HG03469 (cell line): ENCODE data around the gene TESK1.

ENCODE experiments used
- ATAC-seq: cut with Tn5 transposase; IDR thresholded peaks from one replicate; pipeline ENCODE4 v1.9.1; 2021; ENCODE audit warnings: mild to moderate bottlenecking, moderate library complexity, moderate number of reproducible peaks; ENCODE audit not compliant: unreplicated experiment

Gene TESK1

DNA sequence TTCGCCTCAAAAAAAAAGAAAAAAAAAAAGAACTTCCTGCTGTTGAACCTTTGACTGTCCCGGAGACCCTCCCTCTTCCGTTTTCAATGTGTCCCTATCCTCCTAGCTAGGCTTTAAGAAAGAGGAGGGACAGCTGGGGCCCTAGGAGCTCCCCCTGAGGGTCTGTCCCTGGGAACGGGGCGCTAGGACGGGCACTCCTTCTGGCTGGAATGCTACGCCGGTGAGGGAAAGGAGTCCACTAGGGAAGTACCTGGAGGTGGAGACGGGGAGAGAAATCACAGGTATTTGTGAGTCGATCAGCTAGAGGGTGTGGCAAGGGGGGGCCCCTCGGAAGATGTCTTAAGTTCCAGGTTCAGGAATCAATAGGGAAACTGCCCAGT lies 41.1 kb downstream of the TESK1 start:
- ATAC-seq = no peak

DNA sequence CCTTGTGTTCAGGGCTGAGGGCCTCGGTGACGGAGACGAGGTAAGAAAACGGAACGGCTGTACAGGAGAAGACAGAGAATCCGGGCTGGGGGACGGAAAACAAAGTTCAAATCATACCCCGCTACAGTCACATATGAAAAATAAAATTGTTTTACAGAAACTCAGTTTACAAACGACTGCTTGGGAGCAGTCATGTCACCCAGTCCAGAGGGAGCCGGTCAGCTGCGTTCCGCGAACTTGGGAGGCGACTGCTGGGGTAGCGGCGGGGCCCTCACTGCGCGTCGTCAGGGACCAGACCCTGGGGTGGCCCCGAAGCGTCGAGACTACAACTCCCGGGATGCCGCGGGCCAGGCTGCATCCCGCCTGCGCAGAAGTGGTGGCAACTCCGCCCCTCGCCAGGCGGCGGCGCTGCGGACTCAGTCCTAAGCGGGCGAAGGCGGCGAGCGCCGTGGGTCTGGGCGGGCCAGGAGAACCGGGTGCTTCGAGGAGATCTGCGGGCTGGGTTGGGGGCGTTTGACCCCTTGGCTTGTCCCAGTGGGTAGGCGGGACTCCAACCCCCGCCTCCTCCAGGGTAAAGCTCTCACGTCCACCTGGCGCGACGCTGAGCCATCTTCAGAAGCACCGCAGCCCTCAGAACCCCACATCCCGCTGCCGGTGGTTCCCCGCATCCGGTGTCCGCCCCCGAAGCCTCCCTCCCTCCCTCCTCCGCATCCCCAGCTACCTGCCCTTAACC lies 41.6 kb downstream of the TESK1 start:
- peak; percentile 62 for ATAC-seq

DNA sequence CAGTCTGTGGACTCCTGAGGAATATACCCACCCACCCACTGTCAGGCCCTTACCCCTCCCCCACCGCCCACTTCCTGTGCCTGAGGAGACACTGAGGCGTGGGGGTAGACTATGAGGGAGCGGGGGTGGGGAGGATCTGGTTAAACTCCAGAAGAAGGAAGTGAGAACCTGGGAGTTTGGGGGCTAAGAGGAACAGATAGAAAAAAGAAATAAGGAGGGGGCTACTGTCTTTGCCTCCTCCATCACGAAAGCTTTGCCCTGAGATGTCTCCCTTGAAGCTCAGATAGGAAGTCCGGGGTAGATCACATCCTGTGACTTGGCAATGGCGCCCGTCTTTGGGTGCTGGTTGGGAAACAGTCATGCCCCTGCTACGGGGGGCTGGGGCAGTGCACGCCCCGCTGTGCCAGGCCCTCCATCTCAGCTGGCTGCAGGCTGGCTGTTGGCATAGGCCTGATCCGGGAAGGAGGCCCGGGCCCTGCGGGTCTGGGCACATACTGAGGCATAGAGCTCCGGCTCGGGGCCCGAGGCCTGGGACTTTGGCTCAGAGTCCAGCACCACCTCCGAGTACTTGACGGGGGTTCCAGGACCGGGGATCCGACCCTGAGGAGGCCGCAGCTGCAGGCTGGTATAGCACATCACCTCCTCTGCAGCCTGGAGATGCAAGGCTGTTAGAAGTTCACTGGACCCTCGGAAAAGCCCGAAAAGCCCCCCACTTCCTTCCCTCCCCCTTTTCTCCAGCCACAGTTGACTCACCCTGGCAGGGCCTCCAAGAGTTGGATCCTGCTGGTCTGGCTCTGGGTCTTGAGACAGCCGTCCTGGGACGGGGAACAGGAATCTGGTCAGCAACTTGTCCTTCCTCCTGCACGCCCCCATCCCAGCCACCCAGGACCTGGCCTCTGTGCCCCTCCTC lies 44.6 kb downstream of the TESK1 start:
- ATAC-seq = no peak

DNA sequence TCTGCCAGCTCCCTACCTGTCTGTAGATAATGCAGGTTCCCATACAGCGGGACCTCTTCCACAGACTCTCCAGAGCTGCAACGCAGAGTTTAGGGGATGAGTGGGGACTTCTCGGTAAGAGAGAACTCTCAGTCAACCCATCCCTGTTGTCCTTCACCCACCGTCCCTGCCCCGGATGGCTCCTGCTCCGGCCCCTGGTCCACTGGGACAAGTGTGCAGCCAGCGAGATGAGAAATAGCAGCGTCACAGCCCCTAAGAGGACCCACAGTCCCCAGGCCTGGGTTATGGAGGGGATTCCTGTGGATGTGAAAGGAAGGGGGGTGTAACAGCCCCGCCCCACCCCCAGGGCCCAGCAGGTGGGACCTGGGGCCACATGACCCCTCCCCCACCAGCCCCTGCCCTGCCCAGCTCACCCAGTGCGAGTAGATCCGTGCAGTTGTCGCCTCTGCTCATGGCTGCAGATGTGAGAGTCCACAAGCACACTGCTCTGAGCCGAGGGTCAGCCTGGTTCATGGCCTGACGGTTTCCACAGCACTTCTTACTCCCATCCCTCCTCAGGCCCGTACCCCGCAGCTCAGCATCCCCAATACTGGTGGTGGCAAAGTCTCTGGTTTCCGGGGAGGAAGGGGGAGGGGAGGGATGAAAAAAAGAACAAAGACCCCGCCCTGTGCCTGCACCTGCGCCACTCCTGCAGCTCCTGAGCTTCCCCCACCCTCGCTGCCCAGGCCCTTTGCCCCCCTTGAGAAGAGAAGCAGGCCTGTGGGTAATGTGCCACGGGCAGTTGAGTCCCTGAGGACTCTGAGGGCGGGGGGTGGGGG lies 45.5 kb downstream of the TESK1 start, which contains the start of gene SIT1:
TSS of gene SIT1 (minus strand) at position 591 of the 818 bp plus-strand sequence. CDS start at position 513, 78 bp downstream.
- no peak for ATAC-seq

DNA sequence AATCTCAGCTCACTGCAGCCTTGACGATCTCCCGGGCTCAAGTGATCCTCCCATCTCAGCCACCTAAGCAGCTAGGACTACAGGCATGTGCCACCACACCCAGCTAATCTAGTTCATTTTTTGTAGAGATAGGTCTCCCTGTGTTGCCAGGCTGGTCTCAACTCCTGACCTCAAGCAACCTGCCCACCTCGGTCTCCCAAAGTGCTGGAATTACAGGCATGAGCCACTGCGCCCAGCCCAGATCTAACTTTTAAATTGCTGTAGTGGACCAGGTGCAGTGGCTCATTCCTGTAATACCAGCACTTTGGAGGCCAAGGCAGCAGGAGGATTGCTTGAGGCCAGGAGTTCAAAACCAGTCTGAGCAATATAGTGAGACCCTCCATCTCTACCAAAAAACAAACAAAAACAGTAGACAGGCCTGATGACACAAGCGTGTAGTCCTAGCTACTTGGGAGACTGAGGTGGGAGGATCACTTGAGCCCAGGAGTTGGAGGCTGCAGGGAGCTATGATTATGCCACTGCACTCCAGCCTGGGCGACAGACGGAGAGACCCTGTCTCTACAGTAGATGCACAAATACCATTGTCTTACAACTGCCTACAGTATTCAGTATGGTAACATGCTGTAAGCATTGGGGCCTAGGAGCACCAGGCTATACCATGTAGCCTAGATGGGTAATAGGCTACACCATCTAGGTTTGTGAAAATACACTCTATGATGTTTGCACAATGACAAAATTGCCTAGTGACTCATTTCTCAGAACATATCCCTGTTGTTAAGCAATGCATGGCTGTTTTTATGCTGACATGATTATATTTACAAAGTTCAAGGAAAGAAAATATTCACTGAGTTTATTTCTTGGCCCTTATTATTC lies 47.1 kb downstream of the TESK1 start:
- ATAC-seq = no peak

DNA sequence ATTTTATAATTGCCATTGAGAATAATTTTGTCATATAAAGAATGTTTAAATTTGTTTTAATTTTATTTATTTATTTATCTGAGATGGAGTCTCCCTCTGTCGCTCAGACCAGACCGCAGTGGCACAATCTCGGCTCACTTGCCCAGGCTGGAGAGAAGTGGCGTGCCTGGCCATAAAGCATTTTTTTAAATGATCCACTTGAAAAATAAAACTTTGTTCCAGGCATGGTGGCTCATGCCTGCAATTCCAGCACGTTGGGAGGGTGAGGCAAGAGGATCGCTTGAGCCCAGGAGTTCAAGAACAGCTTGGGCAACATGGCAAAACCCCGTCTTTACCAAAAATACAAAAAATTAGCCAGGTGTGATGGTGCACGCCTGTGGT lies 47.8 kb downstream of the TESK1 start:
- ATAC-seq = no peak

DNA sequence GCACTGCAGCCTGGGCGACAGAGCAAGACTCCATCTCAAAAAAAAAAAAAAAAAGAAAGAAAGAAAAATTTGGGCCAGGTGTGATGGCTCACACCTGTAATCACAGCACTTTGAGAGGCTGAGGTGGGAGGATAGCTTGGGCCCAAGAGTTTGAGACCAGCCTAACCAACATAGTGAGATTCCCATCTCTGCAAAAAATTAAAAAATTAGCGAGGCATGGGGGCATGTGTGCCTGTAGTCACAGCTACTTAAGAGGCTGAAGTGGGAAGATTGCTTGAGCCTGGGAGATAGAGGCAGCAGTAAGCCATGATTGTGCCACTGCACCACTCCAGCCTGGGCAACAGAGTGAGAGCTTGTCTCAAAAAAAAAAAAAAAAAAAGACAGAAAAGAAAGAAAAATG lies 48.5 kb downstream of the TESK1 start:
- no peak for ATAC-seq

DNA sequence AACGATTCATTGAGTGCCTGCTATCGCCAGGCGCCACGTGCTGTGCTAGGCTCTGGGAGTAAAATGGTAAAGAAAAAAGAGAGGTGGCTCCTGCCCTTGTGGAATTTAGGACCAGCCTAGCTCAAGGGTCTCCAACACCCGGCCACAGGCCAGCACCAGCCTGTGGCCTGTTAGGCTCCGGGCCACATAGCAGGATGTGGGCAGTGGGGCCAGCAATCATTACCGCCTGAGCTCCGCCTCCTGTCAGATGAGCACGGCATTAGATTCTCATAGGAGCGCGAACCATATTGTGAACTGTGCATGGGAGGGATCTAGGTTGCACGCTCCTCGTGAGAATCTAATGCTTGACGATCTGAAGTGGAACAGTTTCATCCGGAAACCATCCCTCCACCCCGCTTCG lies 51.3 kb downstream of the TESK1 start:
- ATAC-seq = no peak

DNA sequence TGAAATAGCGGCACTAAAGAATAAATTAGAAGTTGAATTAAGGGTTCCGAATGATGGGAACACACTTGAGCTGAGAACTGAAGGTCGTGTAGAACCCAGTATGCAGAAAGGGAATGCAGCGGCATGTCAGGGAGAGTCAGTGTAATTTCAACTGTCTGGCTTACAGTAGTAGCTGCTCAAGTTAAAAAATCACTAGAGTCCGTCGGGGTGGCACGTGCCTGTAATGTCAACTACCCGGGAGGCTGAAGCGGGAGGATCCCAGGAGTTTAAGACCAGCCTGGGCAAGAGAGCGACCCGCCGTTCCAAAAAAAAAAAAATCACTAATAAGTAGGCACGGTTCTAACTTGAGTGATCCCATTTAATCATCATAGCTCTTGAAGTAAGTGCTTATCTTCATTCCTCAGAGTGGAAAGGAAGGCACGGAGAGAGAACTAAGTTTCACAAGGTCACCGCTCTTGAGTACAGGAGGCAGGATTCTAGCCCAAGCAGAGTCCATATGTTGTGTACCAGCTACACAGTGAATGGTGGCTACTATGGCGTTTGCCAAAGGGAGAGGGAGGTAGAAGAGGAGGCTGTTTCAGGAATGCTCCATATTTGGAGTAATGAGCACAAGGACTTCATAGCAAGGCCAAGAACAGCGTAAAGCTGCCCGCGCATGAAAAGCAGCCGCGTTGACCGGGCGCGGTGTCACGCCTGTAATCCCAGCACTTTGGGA lies 51.9 kb downstream of the TESK1 start:
- no peak for ATAC-seq

DNA sequence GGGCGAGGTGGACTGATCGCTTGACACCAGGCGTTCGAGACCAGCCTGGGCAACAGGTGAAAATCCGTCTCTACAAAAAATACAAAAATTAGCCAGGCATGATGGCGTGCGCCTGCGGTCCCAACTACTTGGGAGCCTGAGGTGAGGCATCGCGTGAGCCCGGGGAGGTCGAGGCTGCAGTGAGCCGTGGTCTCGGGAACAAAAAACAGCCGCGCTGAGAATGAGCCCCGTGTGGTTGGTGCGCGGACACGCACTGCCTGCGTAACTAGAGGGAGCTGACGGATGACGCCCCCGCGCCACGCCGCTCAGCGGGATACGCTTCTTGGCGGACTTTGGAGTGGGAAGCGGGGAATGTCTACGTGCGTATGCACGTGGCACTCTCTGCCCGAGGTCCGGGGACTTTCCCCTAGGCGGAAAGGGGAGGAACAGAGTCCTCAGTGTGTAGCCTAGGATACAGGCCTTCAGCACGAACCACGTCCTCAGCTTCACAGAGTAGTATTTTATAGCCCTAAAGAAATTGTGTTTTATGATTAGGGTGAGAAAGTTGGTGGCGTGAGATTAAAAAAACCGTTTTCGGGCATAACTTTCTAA lies 52.6 kb downstream of the TESK1 start, which contains the start of gene RMRP:
TSS of gene RMRP (minus strand) at position 474 of the 591 bp plus-strand sequence.
- ATAC-seq = peak; percentile 80

DNA sequence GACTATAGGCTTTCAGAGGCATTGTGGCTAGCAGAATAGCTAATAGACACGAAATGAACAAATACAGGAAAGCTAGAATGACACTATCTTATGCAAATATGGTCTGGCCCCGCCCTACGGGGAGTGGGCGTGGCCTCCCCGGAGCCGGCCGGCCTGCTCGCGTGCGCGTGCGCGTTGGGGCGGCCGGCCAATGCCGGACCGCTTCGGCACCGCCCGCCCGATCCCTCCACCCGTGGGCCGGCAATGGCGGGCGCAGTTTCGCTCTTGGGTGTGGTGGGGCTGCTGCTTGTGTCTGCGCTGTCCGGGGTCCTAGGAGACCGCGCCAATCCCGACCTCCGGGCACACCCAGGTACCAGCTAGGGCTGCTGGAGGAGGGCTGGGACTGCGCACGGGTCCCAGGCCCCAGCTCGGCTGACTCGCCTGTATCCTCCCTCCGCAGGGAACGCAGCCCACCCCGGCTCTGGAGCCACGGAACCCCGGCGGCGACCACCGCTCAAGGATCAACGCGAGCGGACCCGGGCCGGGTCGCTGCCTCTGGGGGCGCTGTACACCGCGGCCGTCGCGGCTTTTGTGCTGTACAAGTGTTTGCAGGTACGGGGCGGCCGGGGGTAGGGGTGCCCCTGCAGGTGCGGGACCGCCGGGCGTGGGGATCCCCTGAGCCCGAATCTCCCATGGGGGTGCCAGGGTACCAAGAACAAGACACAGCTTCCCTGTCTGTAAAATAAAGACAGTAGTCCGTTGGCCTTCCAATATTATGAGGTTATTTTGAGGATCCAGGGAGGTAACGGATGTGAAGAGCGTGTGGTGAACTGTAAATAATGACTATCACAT lies 53.3 kb downstream of the TESK1 start, which contains the start of gene CCDC107:
TSS of gene CCDC107 (plus strand) at position 156 of the 831 bp plus-strand sequence. CDS start at position 244, 88 bp downstream.
- ATAC-seq = peak; percentile 29

DNA sequence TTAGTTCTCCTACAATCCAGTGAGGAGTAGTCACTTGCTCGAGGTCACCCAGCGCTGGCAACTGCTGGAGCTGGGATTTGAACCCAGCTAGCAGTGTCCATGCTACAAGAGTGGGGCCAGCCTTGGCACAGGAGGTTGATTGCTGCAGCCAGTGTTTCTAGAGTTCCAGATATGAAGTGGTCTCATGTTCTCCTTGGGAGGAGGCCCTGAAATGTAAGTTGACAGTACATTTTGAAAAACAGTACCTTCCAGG lies 53.8 kb downstream of the TESK1 start:
- no peak for ATAC-seq

DNA sequence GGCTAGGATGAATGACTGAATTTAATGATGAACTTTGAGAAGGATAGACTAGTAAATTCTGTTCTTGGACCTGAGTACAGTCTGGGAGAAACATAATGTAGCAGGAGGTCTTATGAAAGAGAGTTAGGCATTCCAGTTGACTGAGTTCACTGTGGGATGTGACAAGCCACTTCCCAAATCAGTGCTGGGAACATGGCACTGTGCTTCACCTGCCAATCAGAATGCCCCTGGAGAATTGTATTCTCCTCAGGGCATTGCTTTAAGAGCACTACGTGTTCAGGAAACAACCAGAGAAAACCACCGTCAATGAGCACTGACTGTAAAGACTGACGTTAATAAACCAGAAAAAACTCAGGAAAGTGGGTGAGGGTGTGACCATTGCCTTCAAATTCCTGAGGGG lies 54.3 kb downstream of the TESK1 start:
- no peak for ATAC-seq
